Calu3 (cell line): ENCODE results near the gene DHX35. TPM values are rescaled to one million over a fixed set of nuclear protein-coding genes. Genes with fewer than 3 reads are reported as not detected.

ENCODE experiments used
- BruUV-seq: library from RNA; stranded (reverse); fragments of 400-500 nt; replicated peaks from 2 replicates; lab custom pipeline; 2021; lab: Mats Ljungman, UMichigan
- CTCF ChIA-PET: fragments of 300-600 bp; sonication (Branson Sonifier 250); formaldehyde crosslinking; loops from one replicate; lab custom pipeline; 2022; ENCODE audit warnings: antibody characterized with exemption; lab: Charles Lee
- DNase-seq: peaks from one replicate; pipeline ENCODE4 v3.0.0; 2022
- H3K27ac Mint-ChIP-seq: one replicate; pipeline ENCODE4 v1.8.0; 2022; ENCODE audit warnings: mixed read lengths; ENCODE audit not compliant: unreplicated experiment
- H3K27me3 Mint-ChIP-seq: one replicate; pipeline ENCODE4 v1.8.0; 2022; ENCODE audit warnings: mixed read lengths; ENCODE audit not compliant: unreplicated experiment
- H3K36me3 Mint-ChIP-seq: one replicate; pipeline ENCODE4 v1.8.0; 2022; ENCODE audit warnings: mild to moderate bottlenecking, moderate library complexity, mixed read lengths; ENCODE audit not compliant: insufficient read depth, unreplicated experiment
- H3K4me1 Mint-ChIP-seq: one replicate; pipeline ENCODE4 v1.8.0; 2022; ENCODE audit warnings: mild to moderate bottlenecking, low read depth, mixed read lengths; ENCODE audit not compliant: unreplicated experiment
- H3K4me3 Mint-ChIP-seq: one replicate; pipeline ENCODE4 v1.8.0; 2022; ENCODE audit warnings: mild to moderate bottlenecking, low read depth, moderate library complexity, mixed read lengths; ENCODE audit not compliant: unreplicated experiment
- H3K9me3 Mint-ChIP-seq: one replicate; pipeline ENCODE4 v1.8.0; 2022; ENCODE audit warnings: low read depth, mixed read lengths; ENCODE audit not compliant: unreplicated experiment
- CTCF ChIP-seq: fragments of 200-600 bp; IDR thresholded peaks from one replicate; pipeline ENCODE4 v1.8.0; 2022; ENCODE audit warnings: antibody characterized with exemption; ENCODE audit not compliant: unreplicated experiment
- intact Hi-C: fragments of 100-400 bp; cut with micrococcal nuclease; formaldehyde crosslinking; loops from one replicate; pipeline ENCODE4 v1.10.0; 2022; ENCODE audit not compliant: unreplicated experiment
- total RNA-seq: library from RNA; stranded (reverse); gene quantifications from 2 replicates; pipeline ENCODE4 v1.2.3, GENCODE V29; 2022

Gene DHX35
- total RNA-seq, 1 experiment from 2014 or later: 19.1 TPM

- intact Hi-C loops: no loop called here
- no peaks in the 10 kb centered on the region for H3K27me3 Mint-ChIP-seq
These were observed 78.0 kb downstream of the DHX35 start for GRCh38 chr20:39040116-39040515.

GRCh38 chr20:39041067-39041466, 78.9 kb downstream of the DHX35 start:
- no peak for TF ChIP-seq CTCF
- CTCF ChIA-PET: interaction anchor here (0.5 to 0.7 kb wide), 3 partner anchors 37 to 1538 kb away, joined by 3 to 4 read pairs (median 3); no protein-coding TSS in a partner anchor

More at GRCh38 chr20:39040116-39040515, 78.0 kb downstream of the DHX35 start:
- CTCF ChIA-PET: no interaction called here
- no TSS peak for BruUV-seq
- Mint-ChIP-seq H3K36me3 (peaks cover 22% of the 10 kb centered on the region), H3K27ac (no peak overlapping the region), H3K9me3 (no peaks in the 10 kb centered on the region), H3K4me3 (no peak overlapping the region), H3K4me1 (no peaks in the 10 kb centered on the region)
- no peak for DNase-seq
- TF ChIP-seq CTCF: no peak

GRCh38 chr20:39042279-39043150, 80.4 kb downstream of the DHX35 start:
- Mint-ChIP-seq H3K9me3 (no peaks in the 10 kb centered on the region), H3K4me3 (no peak overlapping the region), H3K27me3 (no peaks in the 10 kb centered on the region), H3K27ac (no peak overlapping the region), H3K36me3 (peaks cover 23% of the 10 kb centered on the region), H3K4me1 (no peaks in the 10 kb centered on the region)
- CTCF ChIA-PET: no interaction called here
- BruUV-seq: no TSS peak
- DNase-seq: no peak
- no peak for TF ChIP-seq CTCF
- intact Hi-C loops: no loop called here

More at GRCh38 chr20:39041067-39041466, 78.9 kb downstream of the DHX35 start:
- Mint-ChIP-seq H3K4me3 (no peak overlapping the region), H3K4me1 (no peaks in the 10 kb centered on the region), H3K27ac (no peak overlapping the region), H3K9me3 (no peaks in the 10 kb centered on the region), H3K27me3 (no peaks in the 10 kb centered on the region), H3K36me3 (peaks cover 22% of the 10 kb centered on the region)
- intact Hi-C loops: no loop called here
- DNase-seq: no peak
- no TSS peak for BruUV-seq

- CTCF ChIA-PET: no interaction called here
These were observed 82.4 kb downstream of the DHX35 start for GRCh38 chr20:39044501-39044900.

More at GRCh38 chr20:39044501-39044900, 82.4 kb downstream of the DHX35 start:
- Mint-ChIP-seq H3K4me1 (no peaks in the 10 kb centered on the region), H3K9me3 (no peaks in the 10 kb centered on the region), H3K27ac (no peak overlapping the region), H3K4me3 (no peak overlapping the region), H3K36me3 (peaks cover 20% of the 10 kb centered on the region), H3K27me3 (no peaks in the 10 kb centered on the region)
- no peak for DNase-seq
- TF ChIP-seq CTCF: no peak
- intact Hi-C loops: no loop called here
- BruUV-seq: no TSS peak
